Naive thymus-derived CD4-positive, alpha-beta T cell (primary cell): ENCODE measurements around the gene TM9SF4. TPM values are rescaled to one million over a fixed set of nuclear protein-coding genes. Genes with fewer than 3 reads are reported as not detected.

ENCODE experiments used
- ATAC-seq: fragments of 150-1000 bp; cut with Tn5 transposase; 2 replicates; pipeline ENCODE4 v1.10.0; 2021; ENCODE audit warnings: mild to moderate bottlenecking, moderate library complexity
- CTCF ChIA-PET: fragments of 350-600 bp; sonication (Branson Sonifier 250); formaldehyde crosslinking; loops from one replicate; lab custom pipeline; 2021; ENCODE audit warnings: antibody characterized with exemption; lab: Charles Lee
- POLR2A ChIA-PET: fragments of 350-600 bp; sonication (Branson Sonifier 250); formaldehyde crosslinking; loops from one replicate; lab custom pipeline; 2021; ENCODE audit warnings: antibody characterized with exemption, inconsistent platforms; lab: Charles Lee
- DNase-seq, 9 donors: peaks; one replicate each; pipeline versions ENCODE4 v3.0.0 to v3.0.0-alpha.2; 2020 to 2022; ENCODE audit warnings: mixed read lengths in 1 of 9
- H3K27ac ChIP-seq: one replicate; pipeline ENCODE4 v1.7.0; 2013; ENCODE audit warnings: mild to moderate bottlenecking, low read depth, low read length, moderate library complexity
- H3K27me3 ChIP-seq, 2 donors: one replicate each; pipeline ENCODE4 v1.7.0; 2013; ENCODE audit warnings: low read length in 2 of 2, mild to moderate bottlenecking in 2 of 2, moderate library complexity in 2 of 2; ENCODE audit not compliant: control insufficient read depth in 2 of 2, insufficient read depth in 2 of 2
- H3K36me3 ChIP-seq, 3 experiments: 1 replicate in 2 of 3; 2 replicates in 1 of 3; pipeline ENCODE4 v1.7.0; 2013; ENCODE audit warnings: low read length in 3 of 3, mild to moderate bottlenecking in 3 of 3, moderate library complexity in 1 of 3; ENCODE audit not compliant: insufficient read depth in 3 of 3, control insufficient read depth in 2 of 3
- H3K4me1 ChIP-seq, 2 donors: one replicate each; pipeline ENCODE4 v1.7.0; 2013; ENCODE audit warnings: low read length in 2 of 2, mild to moderate bottlenecking in 2 of 2, moderate library complexity in 1 of 2; ENCODE audit not compliant: control insufficient read depth in 2 of 2, insufficient read depth in 2 of 2
- H3K4me3 ChIP-seq: 2 replicates; pipeline ENCODE4 v1.7.0; 2013; ENCODE audit warnings: mild to moderate bottlenecking, low read length
- H3K9me3 ChIP-seq, 3 experiments: 1 replicate in 2 of 3; 2 replicates in 1 of 3; pipeline ENCODE4 v1.7.0; 2013; ENCODE audit warnings: low read length in 3 of 3; ENCODE audit not compliant: control insufficient read depth in 2 of 3
- H3K27ac Mint-ChIP-seq, 9 donors: one replicate each; pipeline ENCODE4 v1.8.0; 2020 to 2022; ENCODE audit warnings: mixed read lengths in 9 of 9, mild to moderate bottlenecking in 8 of 9, moderate library complexity in 5 of 9, inconsistent platforms in 2 of 9
- H3K27me3 Mint-ChIP-seq, 5 donors: one replicate each; pipeline ENCODE4 v1.8.0; 2021 to 2022; ENCODE audit warnings: mixed read lengths in 5 of 5, mild to moderate bottlenecking in 1 of 5
- H3K36me3 Mint-ChIP-seq, 5 donors: one replicate each; pipeline ENCODE4 v1.8.0; 2020 to 2022; ENCODE audit warnings: mixed read lengths in 5 of 5, mild to moderate bottlenecking in 3 of 5, inconsistent platforms in 1 of 5
- H3K4me1 Mint-ChIP-seq, 7 donors: one replicate each; pipeline ENCODE4 v1.8.0; 2020 to 2022; ENCODE audit warnings: mixed read lengths in 7 of 7, mild to moderate bottlenecking in 3 of 7, inconsistent platforms in 1 of 7
- H3K4me3 Mint-ChIP-seq, 10 donors: one replicate each; pipeline ENCODE4 v1.8.0; 2020 to 2022; ENCODE audit warnings: mild to moderate bottlenecking in 10 of 10, mixed read lengths in 10 of 10, moderate library complexity in 6 of 10, inconsistent platforms in 2 of 10
- H3K9me3 Mint-ChIP-seq, 11 donors: one replicate each; pipeline ENCODE4 v1.8.0; 2020 to 2022; ENCODE audit warnings: mixed read lengths in 11 of 11, mild to moderate bottlenecking in 4 of 11, inconsistent platforms in 1 of 11, moderate library complexity in 1 of 11
- intact Hi-C, 2 donors: fragments of 100-400 bp; cut with micrococcal nuclease; formaldehyde crosslinking; loops; one replicate each; pipeline ENCODE4 v1.15.1; 2023
- polyA plus RNA-seq, 2 donors: library from polyadenylated mRNA; unstranded; fragments of 300-500 nt; fragmentation: Illumina TruSeq; gene quantifications; one replicate each; pipeline ENCODE4 v1.2.3, GENCODE V29; 2021
- total RNA-seq, 6 experiments: library from RNA in 5 of 6; stranded (reverse) in 5 of 6; gene quantifications; 1 replicate in 5 of 6; 2 replicates in 1 of 6; pipeline ENCODE4 v1.2.3 and lab custom pipeline; 2021 to 2026

Gene TM9SF4
- total and polyA plus RNA-seq, 7 experiments from 2014 or later = 31.2 to 61.0 (median 41.5) TPM

- CTCF ChIA-PET = no interaction called here
- Histone ChIP-seq H3K9me3 (no peaks in the 10 kb centered on the region), H3K36me3 (no peaks in the 10 kb centered on the region), H3K27ac (peak overlapping the region; percentile 82), H3K27me3 (no peaks in the 10 kb centered on the region), H3K4me3 (no peak overlapping the region), H3K4me1 (peaks cover 10 to 18% of the 10 kb centered on the region in 2 donors)
- POLR2A ChIA-PET = interaction anchor here (0.7 to 1.5 kb wide), 5 partner anchors 10 to 171 kb away, joined by 3 to 4 read pairs (median 3); partner anchors contain the start of gene ASXL1
- ATAC-seq = no peak
- peak overlapping the region; percentile 71 to 95 (median 84) for H3K27ac Mint-ChIP-seq
- peak overlapping the region; percentile 61 to 91 (median 84) for H3K4me3 Mint-ChIP-seq
- H3K36me3 Mint-ChIP-seq = peaks cover 0 to 4% (median 0%) of the 10 kb centered on the region in 5 donors
- no peaks in the 10 kb centered on the region for H3K27me3 Mint-ChIP-seq
- no peak for DNase-seq
- intact Hi-C loops = loop anchor here in 1 of 2 donors (1.0 kb wide), 1 partner anchor 19 kb away; the partner anchor contains the start of genes PLAGL2 and POFUT1
- H3K9me3 Mint-ChIP-seq = peaks cover 0 to 2% (median 0%) of the 10 kb centered on the region in 11 donors
- H3K4me1 Mint-ChIP-seq = peaks cover 10 to 50% (median 26%) of the 10 kb centered on the region in 7 donors
Measured at GRCh38 chr20:32188376-32189122, 79.0 kb downstream of the TM9SF4 start.

- no peak for DNase-seq
- Histone ChIP-seq H3K4me1 (peaks cover 10 to 18% of the 10 kb centered on the region in 2 donors), H3K36me3 (no peaks in the 10 kb centered on the region), H3K4me3 (peak overlapping the region; percentile 55), H3K9me3 (no peaks in the 10 kb centered on the region), H3K27ac (peak overlapping the region; percentile 82), H3K27me3 (no peaks in the 10 kb centered on the region)
- ChIA-PET CTCF (no interaction called here), POLR2A (interaction anchor here (0.7 to 1.5 kb wide), 5 partner anchors 9 to 170 kb away, joined by 3 to 4 read pairs (median 3); partner anchors contain the start of gene ASXL1)
- H3K36me3 Mint-ChIP-seq = peaks cover 0 to 4% (median 0%) of the 10 kb centered on the region in 5 donors
- H3K27ac Mint-ChIP-seq = peak overlapping the region; percentile 38 to 97 (median 89)
- peaks cover 0 to 2% (median 0%) of the 10 kb centered on the region in 11 donors for H3K9me3 Mint-ChIP-seq
- ATAC-seq = no peak
- no peaks in the 10 kb centered on the region for H3K27me3 Mint-ChIP-seq
- intact Hi-C loops = loop anchor here in 1 of 2 donors (1.0 kb wide), 1 partner anchor 18 kb away; the partner anchor contains the start of genes PLAGL2 and POFUT1
- peaks cover 11 to 50% (median 26%) of the 10 kb centered on the region in 7 donors for H3K4me1 Mint-ChIP-seq
- peak overlapping the region; percentile 64 to 91 (median 86) for H3K4me3 Mint-ChIP-seq
Measured at GRCh38 chr20:32189123-32189410, 79.6 kb downstream of the TM9SF4 start.

DNA sequence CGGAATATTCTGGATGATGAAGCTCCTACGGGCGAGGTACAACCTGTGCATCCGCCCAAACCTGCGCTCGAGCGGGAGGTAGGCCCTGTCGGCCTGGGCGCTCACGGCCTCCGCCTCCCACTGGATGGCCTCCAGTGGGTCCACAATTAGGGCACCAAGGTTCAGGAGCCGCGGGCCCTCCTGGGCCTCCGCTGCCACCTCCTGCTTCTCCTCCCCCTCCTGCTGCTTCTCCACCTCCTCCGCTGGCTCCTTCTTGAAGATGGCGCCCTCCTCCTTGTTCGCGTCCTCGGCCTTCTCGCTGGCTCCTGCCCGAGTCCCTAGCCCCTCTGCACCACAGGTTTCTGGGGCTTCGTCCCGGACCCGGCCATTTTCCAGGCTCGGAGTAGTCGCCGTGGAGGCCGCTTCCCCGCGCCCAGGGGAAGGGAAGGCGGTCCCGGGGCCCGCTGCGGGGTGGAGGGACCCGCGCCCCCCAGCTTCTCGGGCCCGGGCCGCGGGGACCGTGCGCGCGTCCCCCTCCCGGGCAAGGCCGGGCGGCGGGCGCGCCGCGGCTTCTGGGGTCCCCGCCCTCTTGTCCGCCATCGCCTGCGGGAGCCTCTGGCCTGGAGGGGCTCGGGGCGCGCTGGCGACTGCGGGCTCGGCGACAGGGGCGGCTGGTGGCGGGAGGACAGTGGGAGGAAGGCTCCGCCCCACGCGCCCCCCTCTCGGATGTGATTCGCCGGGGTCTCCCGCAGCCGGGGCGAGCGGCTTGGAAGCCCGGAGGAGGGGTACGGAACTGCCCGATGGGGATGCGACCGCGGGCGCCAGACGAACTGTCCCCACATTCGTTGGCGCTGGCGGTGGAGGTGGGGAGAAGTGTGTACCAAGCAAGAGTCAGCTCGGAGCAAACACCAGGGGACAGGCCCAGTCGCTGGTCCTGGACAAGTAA, 80.4 kb downstream of the TM9SF4 start:
- DNase-seq (peak; percentile 19 to 58 (median 52)), ATAC-seq (peak; percentile 64)
- H3K4me3 ChIP-seq = peak overlapping the region; percentile 55
- CTCF ChIA-PET = no interaction called here
- POLR2A ChIA-PET = interaction anchor here (0.7 to 1.5 kb wide), 5 partner anchors 10 to 202 kb away, joined by 3 to 4 read pairs (median 3); partner anchors contain the start of gene ASXL1
- H3K27ac ChIP-seq = peak overlapping the region; percentile 82
- H3K4me1 ChIP-seq = peaks cover 10 to 18% of the 10 kb centered on the region in 2 donors
- peak overlapping the region; percentile 73 to 97 (median 91) for H3K27ac Mint-ChIP-seq
- peaks cover 11 to 50% (median 26%) of the 10 kb centered on the region in 7 donors for H3K4me1 Mint-ChIP-seq
- H3K36me3 Mint-ChIP-seq = peaks cover 0 to 7% (median 0%) of the 10 kb centered on the region in 5 donors
- no peaks in the 10 kb centered on the region for H3K27me3 Mint-ChIP-seq
- peaks cover 0 to 2% (median 0%) of the 10 kb centered on the region in 11 donors for H3K9me3 Mint-ChIP-seq
- H3K9me3 ChIP-seq = no peaks in the 10 kb centered on the region
- H3K36me3 ChIP-seq = peaks cover 0 to 5% (median 0%) of the 10 kb centered on the region in 3 experiments
- intact Hi-C loops = loop anchor here in 1 of 2 donors (1.0 kb wide), 1 partner anchor 17 kb away; the partner anchor contains the start of genes PLAGL2 and POFUT1
- H3K27me3 ChIP-seq = no peaks in the 10 kb centered on the region
- H3K4me3 Mint-ChIP-seq = peak overlapping the region; percentile 64 to 91 (median 86)

DNA sequence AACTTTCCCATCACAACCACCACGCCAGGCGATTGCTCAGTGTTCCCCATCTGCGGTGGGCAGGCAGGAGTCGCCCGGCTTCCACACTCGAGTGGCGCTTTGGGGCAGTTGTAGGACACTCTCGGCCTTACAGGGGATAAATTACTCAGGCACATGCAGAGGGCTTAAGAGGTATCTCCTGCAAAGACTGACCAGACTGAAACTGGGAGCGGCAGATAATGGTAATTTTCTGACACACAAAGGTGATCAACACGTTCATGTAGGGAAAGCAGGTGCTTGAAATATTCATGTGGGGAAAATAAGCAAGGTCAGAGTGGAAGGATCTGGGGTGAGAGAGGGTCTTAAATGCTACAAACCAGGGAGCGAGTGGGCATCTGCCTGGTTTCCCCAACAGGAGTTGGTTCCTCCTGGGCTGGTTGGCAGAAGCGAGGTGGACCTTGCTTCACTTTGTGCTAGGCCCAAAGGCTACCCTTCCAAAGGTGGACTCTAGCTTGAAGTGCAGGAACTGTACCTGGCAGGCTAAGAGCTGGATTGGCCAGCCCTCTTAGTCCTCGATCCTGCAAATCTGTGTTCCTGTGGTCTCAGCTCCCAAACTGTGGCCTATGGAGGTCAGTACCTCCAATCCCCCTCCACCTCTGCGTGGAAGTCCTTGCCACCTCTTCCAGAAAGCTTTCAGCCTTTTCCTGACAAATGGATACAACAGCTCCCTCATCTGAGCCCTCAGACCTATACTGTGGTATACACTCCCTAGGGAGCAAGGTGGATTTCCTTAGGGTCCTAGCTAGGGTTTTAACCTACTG, 81.3 kb downstream of the TM9SF4 start:
- Mint-ChIP-seq H3K36me3 (peaks cover 0 to 13% (median 4%) of the 10 kb centered on the region in 5 donors), H3K27ac (peak overlapping the region; percentile 56 to 94 (median 82)), H3K27me3 (no peaks in the 10 kb centered on the region), H3K4me1 (peaks cover 8 to 46% (median 22%) of the 10 kb centered on the region in 7 donors), H3K9me3 (no peaks in the 10 kb centered on the region), H3K4me3 (peak overlapping the region; percentile 64 to 85 (median 82))
- H3K36me3 ChIP-seq = peaks cover 0 to 14% (median 0%) of the 10 kb centered on the region in 3 experiments
- ChIA-PET CTCF (no interaction called here), POLR2A (interaction anchor here (0.7 to 1.0 kb wide), 2 partner anchors 13 to 201 kb away, joined by 3 to 4 read pairs; no protein-coding TSS in a partner anchor)
- peak overlapping the region; percentile 55 for H3K4me3 ChIP-seq
- H3K9me3 ChIP-seq = no peaks in the 10 kb centered on the region
- intact Hi-C loops = no loop called here
- ATAC-seq = no peak
- H3K27me3 ChIP-seq = no peaks in the 10 kb centered on the region
- no peak for DNase-seq
- H3K27ac ChIP-seq = peak overlapping the region; percentile 82
- H3K4me1 ChIP-seq = peaks cover 10 to 18% of the 10 kb centered on the region in 2 donors

GRCh38 chr20:32191422-32191821, 81.9 kb downstream of the TM9SF4 start:
- DNase-seq = no peak
- peak overlapping the region in 7 of 9 donors; percentile 56 to 92 (median 82) for H3K27ac Mint-ChIP-seq
- Histone ChIP-seq H3K4me1 (peaks cover 10 to 18% of the 10 kb centered on the region in 2 donors), H3K27me3 (no peaks in the 10 kb centered on the region), H3K36me3 (peaks cover 0 to 20% (median 0%) of the 10 kb centered on the region in 3 experiments), H3K4me3 (no peak overlapping the region), H3K27ac (no peak overlapping the region), H3K9me3 (no peaks in the 10 kb centered on the region)
- H3K9me3 Mint-ChIP-seq = no peaks in the 10 kb centered on the region
- peaks cover 0 to 19% (median 4%) of the 10 kb centered on the region in 5 donors for H3K36me3 Mint-ChIP-seq
- intact Hi-C loops = no loop called here
- peak overlapping the region in 8 of 10 donors; percentile 64 to 85 (median 82) for H3K4me3 Mint-ChIP-seq
- H3K4me1 Mint-ChIP-seq = peaks cover 8 to 45% (median 24%) of the 10 kb centered on the region in 7 donors
- ChIA-PET POLR2A (interaction anchor here (0.6 kb wide), 1 partner anchor 63 kb away, joined by 3 read pairs; no protein-coding TSS in a partner anchor), CTCF (no interaction called here)
- ATAC-seq = no peak
- H3K27me3 Mint-ChIP-seq = no peaks in the 10 kb centered on the region
